ENCODE measurements around the gene FAF1. TPM values are rescaled to one million over a fixed set of nuclear protein-coding genes. Genes with fewer than 3 reads are reported as not detected.

FAF1 gene
- total RNA-seq, 2 experiments from 2014 or later, result 42.3 to 114 TPM

DNA sequence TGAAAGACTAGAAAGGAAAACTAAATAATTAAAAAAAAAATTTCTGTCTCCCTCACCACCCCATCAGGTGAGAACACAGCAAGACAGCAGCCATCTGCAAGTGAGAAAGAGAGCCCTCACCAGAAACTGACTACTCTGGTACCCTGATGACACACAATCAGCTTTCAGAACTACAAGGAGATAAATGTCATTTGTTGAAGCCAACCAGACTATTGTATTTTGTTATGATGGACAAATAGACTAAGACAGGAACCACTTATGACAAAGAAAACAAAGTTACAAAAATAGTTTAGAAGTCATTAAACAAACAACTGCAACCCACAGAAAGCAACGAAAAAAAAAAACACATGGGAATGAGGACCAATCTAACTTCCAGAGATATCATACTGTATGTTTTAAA lies 98.3 kb downstream of the FAF1 start:
- TF ChIP-seq EZH2phosphoT487 (IDR thresholded peaks at IDR 0.05; ENCODE audit: borderline replicate concordance, low read depth, low read length), result no peak
- TF ChIP-seq, protein P1, sequence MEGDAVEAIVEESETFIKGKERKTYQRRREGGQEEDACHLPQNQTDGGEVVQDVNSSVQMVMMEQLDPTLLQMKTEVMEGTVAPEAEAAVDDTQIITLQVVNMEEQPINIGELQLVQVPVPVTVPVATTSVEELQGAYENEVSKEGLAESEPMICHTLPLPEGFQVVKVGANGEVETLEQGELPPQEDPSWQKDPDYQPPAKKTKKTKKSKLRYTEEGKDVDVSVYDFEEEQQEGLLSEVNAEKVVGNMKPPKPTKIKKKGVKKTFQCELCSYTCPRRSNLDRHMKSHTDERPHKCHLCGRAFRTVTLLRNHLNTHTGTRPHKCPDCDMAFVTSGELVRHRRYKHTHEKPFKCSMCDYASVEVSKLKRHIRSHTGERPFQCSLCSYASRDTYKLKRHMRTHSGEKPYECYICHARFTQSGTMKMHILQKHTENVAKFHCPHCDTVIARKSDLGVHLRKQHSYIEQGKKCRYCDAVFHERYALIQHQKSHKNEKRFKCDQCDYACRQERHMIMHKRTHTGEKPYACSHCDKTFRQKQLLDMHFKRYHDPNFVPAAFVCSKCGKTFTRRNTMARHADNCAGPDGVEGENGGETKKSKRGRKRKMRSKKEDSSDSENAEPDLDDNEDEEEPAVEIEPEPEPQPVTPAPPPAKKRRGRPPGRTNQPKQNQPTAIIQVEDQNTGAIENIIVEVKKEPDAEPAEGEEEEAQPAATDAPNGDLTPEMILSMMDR (conservative IDR thresholded peaks at IDR 0.05; ENCODE audit: low read length), result no peak
- CTCF ChIA-PET (ENCODE audit: unreplicated experiment), result no interaction called here
- no TSS peak for BruUV-seq (replicated peaks)

DNA sequence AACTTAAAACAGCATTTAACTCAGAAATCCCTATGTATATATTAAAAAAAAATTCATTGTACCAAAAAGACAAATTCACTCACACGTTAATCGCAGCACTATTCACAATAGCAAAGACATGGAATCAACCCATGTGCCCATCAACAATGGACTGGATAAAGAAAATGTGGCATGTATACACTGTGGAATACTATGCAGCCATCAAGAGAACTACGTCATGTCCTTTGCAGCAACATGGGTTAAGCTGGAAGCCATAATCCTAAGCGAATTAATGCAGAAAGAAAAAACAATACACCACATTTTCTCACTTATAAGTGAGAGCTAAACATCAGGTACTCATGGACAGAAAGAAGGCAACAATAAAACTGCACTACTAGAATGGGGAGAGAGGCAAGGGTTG lies 99.4 kb downstream of the FAF1 start:
- no peak overlapping the region for H3K27ac ChIP-seq (ENCODE audit: low read depth, low read length, poor library complexity, severe bottlenecking)
- peaks cover 21% of the 10 kb centered on the region; the same call in 1 of the 2 replicates for H3K9me3 ChIP-seq (ENCODE audit: low read length)
- peaks cover 69% of the 10 kb centered on the region for H3K79me2 ChIP-seq (ENCODE audit: insufficient read depth, low read depth, low read length)
- POLR2A ChIA-PET, result interaction anchor here (0.6 kb wide), 1 partner anchor 181 kb away, joined by 3 read pairs; no protein-coding TSS in a partner anchor
- no peak for DNase-seq (ENCODE audit: low spot score)
- H3K9me2 ChIP-seq (ENCODE audit: insufficient read depth, low read length), result no peaks in the 10 kb centered on the region
- TF ChIP-seq, protein P1 (conservative IDR thresholded peaks at IDR 0.05; ENCODE audit: low read length), result no peak
- TF ChIP-seq EZH2phosphoT487 (IDR thresholded peaks at IDR 0.05; ENCODE audit: borderline replicate concordance, low read depth, low read length), result no peak
- no peaks in the 10 kb centered on the region for H3K4me1 ChIP-seq (ENCODE audit: insufficient read depth, low read length, poor library complexity, severe bottlenecking)
- no peaks in the 10 kb centered on the region; the same call in 1 of the 2 replicates for H4K20me1 ChIP-seq (ENCODE audit: insufficient read depth, low read length)
- BruUV-seq (replicated peaks), result no TSS peak
- CTCF ChIA-PET (ENCODE audit: unreplicated experiment), result no interaction called here
- no peak overlapping the region for H3K4me3 ChIP-seq (ENCODE audit: low read depth, low read length, poor library complexity, severe bottlenecking)
- intact Hi-C loops (cut with micrococcal nuclease; ENCODE audit: unreplicated experiment), result no loop called here
- H3K36me3 ChIP-seq (ENCODE audit: insufficient read depth, low read length), result peaks cover 8% of the 10 kb centered on the region
- H3K4me2 ChIP-seq (ENCODE audit: low read length), result no peak overlapping the region
- no peak overlapping the region for H2AFZ ChIP-seq (ENCODE audit: low read length)

More for the DNA sequence above, 98.3 kb downstream of the FAF1 start:
- no peak for DNase-seq (ENCODE audit: low spot score)
- Histone ChIP-seq H3K4me1 (ENCODE audit: insufficient read depth, low read length, poor library complexity, severe bottlenecking) (no peaks in the 10 kb centered on the region), H4K20me1 (ENCODE audit: insufficient read depth, low read length) (no peaks in the 10 kb centered on the region), H3K27ac (ENCODE audit: low read depth, low read length, poor library complexity, severe bottlenecking) (no peak overlapping the region), H2AFZ (ENCODE audit: low read length) (no peak overlapping the region), H3K4me3 (ENCODE audit: low read depth, low read length, poor library complexity, severe bottlenecking) (no peak overlapping the region), H3K9me2 (ENCODE audit: insufficient read depth, low read length) (no peaks in the 10 kb centered on the region), H3K36me3 (ENCODE audit: insufficient read depth, low read length) (peaks cover 5% of the 10 kb centered on the region), H3K9me3 (ENCODE audit: low read length) (peaks cover 21% of the 10 kb centered on the region; the same call in 1 of the 2 replicates), H3K79me2 (ENCODE audit: insufficient read depth, low read depth, low read length) (peaks cover 76% of the 10 kb centered on the region), H3K4me2 (ENCODE audit: low read length) (no peak overlapping the region)
- POLR2A ChIA-PET, result interaction anchor here (0.6 to 0.7 kb wide), 2 partner anchors 60 to 447 kb away, joined by 3 to 4 read pairs; no protein-coding TSS in a partner anchor
- intact Hi-C loops (cut with micrococcal nuclease; ENCODE audit: unreplicated experiment), result no loop called here

DNA sequence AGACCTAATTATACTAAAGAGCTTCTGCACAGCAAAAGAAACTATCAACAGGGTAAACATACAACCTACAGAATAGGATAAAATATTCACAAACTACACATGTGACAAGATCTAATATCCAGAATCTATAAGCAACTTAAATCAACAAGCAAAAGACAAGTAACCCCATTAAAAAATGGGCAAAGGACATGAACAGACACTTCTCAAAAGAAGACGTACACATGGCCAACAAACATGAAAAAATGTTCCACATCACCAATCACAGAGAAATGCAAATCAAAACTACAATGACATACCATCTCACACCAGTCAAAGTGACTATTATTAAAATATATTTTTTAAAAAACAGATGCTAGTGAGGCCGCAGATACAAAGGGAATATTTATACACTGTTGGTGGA lies 99.8 kb downstream of the FAF1 start:
- BruUV-seq (replicated peaks), result no TSS peak
- Histone ChIP-seq H3K9me3 (ENCODE audit: low read length) (peaks cover 21% of the 10 kb centered on the region; the same call in 1 of the 2 replicates), H3K4me1 (ENCODE audit: insufficient read depth, low read length, poor library complexity, severe bottlenecking) (no peaks in the 10 kb centered on the region), H3K36me3 (ENCODE audit: insufficient read depth, low read length) (peaks cover 8% of the 10 kb centered on the region), H3K4me2 (ENCODE audit: low read length) (no peak overlapping the region), H3K9me2 (ENCODE audit: insufficient read depth, low read length) (no peaks in the 10 kb centered on the region), H3K27ac (ENCODE audit: low read depth, low read length, poor library complexity, severe bottlenecking) (no peak overlapping the region), H3K4me3 (ENCODE audit: low read depth, low read length, poor library complexity, severe bottlenecking) (no peak overlapping the region), H2AFZ (ENCODE audit: low read length) (no peak overlapping the region), H3K79me2 (ENCODE audit: insufficient read depth, low read depth, low read length) (peaks cover 68% of the 10 kb centered on the region), H4K20me1 (ENCODE audit: insufficient read depth, low read length) (no peaks in the 10 kb centered on the region; the same call in 1 of the 2 replicates)
- intact Hi-C loops (cut with micrococcal nuclease; ENCODE audit: unreplicated experiment), result no loop called here
- CTCF ChIA-PET (ENCODE audit: unreplicated experiment), result no interaction called here
- TF ChIP-seq EZH2phosphoT487 (IDR thresholded peaks at IDR 0.05; ENCODE audit: borderline replicate concordance, low read depth, low read length), result no peak
- TF ChIP-seq, protein P1 (conservative IDR thresholded peaks at IDR 0.05; ENCODE audit: low read length), result no peak
- POLR2A ChIA-PET, result interaction anchor here (0.6 to 0.9 kb wide), 3 partner anchors 22 to 268 kb away, joined by 3 to 4 read pairs (median 3); no protein-coding TSS in a partner anchor
- no peak for DNase-seq (ENCODE audit: low spot score)

Measured in OCI-LY7 (cell line).